HG03025 (cell line): ENCODE measurements around the gene FAM234B.

Experiments used
- ATAC-seq: cut with Tn5 transposase; IDR thresholded peaks from one replicate; pipeline ENCODE4 v1.9.1; 2021; ENCODE audit warnings: mild to moderate bottlenecking, moderate library complexity; ENCODE audit not compliant: unreplicated experiment, low FRiP score

FAM234B gene

GRCh38 chr12:13044002-13044905, at the start of gene FAM234B:
Gene FAM234B, plus strand, starts transcription at chr12:13044381. Its CDS starts 23 bp downstream, at chr12:13044404.
- peak; percentile 81 for ATAC-seq

- ATAC-seq: no peak
Observed at GRCh38 chr12:12995088-12995487, 49.1 kb upstream of the FAM234B start.

GRCh38 chr12:12996209-12996608, 48.0 kb upstream of the FAM234B start:
- no peak for ATAC-seq

- ATAC-seq: no peak
Observed at GRCh38 chr12:12997156-12997555, 47.0 kb upstream of the FAM234B start.

- no peak for ATAC-seq
Observed at GRCh38 chr12:12997734-12998133, 46.4 kb upstream of the FAM234B start.

GRCh38 chr12:12998248-12998647, 45.9 kb upstream of the FAM234B start:
- no peak for ATAC-seq

GRCh38 chr12:12999271-12999958, 44.8 kb upstream of the FAM234B start:
- ATAC-seq: no peak

GRCh38 chr12:12999959-13000615, 44.1 kb upstream of the FAM234B start, which contains the start of gene HEBP1:
Gene HEBP1, minus strand, starts transcription at chr12:13000265. Its CDS starts 151 bp downstream, at chr12:13000114.
- ATAC-seq: peak; percentile 77

GRCh38 chr12:13000616-13000924, 43.6 kb upstream of the FAM234B start:
- ATAC-seq: peak; percentile 30

- peak; percentile 8 for ATAC-seq
Observed at GRCh38 chr12:13000925-13001774, 43.0 kb upstream of the FAM234B start.

GRCh38 chr12:13001775-13002040, 42.5 kb upstream of the FAM234B start:
- ATAC-seq: no peak

- ATAC-seq: no peak
Observed at GRCh38 chr12:13002301-13003097, 41.7 kb upstream of the FAM234B start.

GRCh38 chr12:13004361-13004760, 39.8 kb upstream of the FAM234B start:
- no peak for ATAC-seq

- no peak for ATAC-seq
Observed at GRCh38 chr12:13004986-13005385, 39.2 kb upstream of the FAM234B start.

- no peak for ATAC-seq
Observed at GRCh38 chr12:13005649-13006048, 38.5 kb upstream of the FAM234B start.

GRCh38 chr12:13007496-13008233, 36.5 kb upstream of the FAM234B start:
- ATAC-seq: no peak

- ATAC-seq: no peak
Observed at GRCh38 chr12:13008741-13009380, 35.3 kb upstream of the FAM234B start.

GRCh38 chr12:13011098-13011497, 33.1 kb upstream of the FAM234B start:
- ATAC-seq: no peak

GRCh38 chr12:13022851-13023271, 21.3 kb upstream of the FAM234B start:
- no peak for ATAC-seq
